Testis (tissue), 3 donors: Measurements from ENCODE around the gene PCK1. TPM values are rescaled to one million over a fixed set of nuclear protein-coding genes. Genes with fewer than 3 reads are reported as not detected.

Experiments
- DNase-seq: peaks from one replicate; pipeline ENCODE4 v3.0.0-alpha.2; 2019
- H3K27ac ChIP-seq, 2 donors: fragments of 200-600 bp; sonication (generic); one replicate each; pipeline ENCODE4 v1.5.1; 2019
- H3K27me3 ChIP-seq: fragments of 200-600 bp; sonication (generic); one replicate; pipeline ENCODE4 v1.5.1; 2019
- H3K36me3 ChIP-seq: fragments of 200-600 bp; sonication (generic); one replicate; pipeline ENCODE4 v1.5.1; 2017; ENCODE audit warnings: low read depth; ENCODE audit errors: missing control alignments
- H3K4me1 ChIP-seq: fragments of 200-600 bp; sonication (generic); one replicate; pipeline ENCODE4 v1.5.1; 2019
- H3K4me3 ChIP-seq, 2 donors: fragments of 200-600 bp; sonication (generic); one replicate each; pipeline ENCODE4 v1.5.1; 2017 to 2019
- H3K9me3 ChIP-seq: fragments of 200-600 bp; sonication (generic); one replicate; pipeline ENCODE4 v1.5.1; 2017
- CTCF ChIP-seq, 3 experiments: fragments of 450-650 bp in 2 of 3; fragments of 200-600 bp in 1 of 3; sonication (generic) in 1 of 3; IDR thresholded peaks; one replicate each; pipeline ENCODE4 v1.5.1; 2016 to 2019; ENCODE audit warnings: antibody characterized with exemption in 3 of 3, mild to moderate bottlenecking in 2 of 3, moderate library complexity in 1 of 3
- POLR2A ChIP-seq: fragments of 450-650 bp; IDR thresholded peaks from one replicate; pipeline ENCODE4 v1.6.1; 2017; ENCODE audit warnings: antibody characterized with exemption, mild to moderate bottlenecking, moderate library complexity
- WGBS, 2 donors: methylation state at CpG; one replicate each; pipeline ENCODE4 v1.1.5; 2018; 5-methylcytosine and 5-hydroxymethylcytosine counted together
- intact Hi-C: fragments of 100-400 bp; cut with DNase I; formaldehyde crosslinking; loops from one replicate; pipeline ENCODE4 v1.15.1; 2023; ENCODE audit warnings: low total_unique reads
- polyA plus RNA-seq: library from polyadenylated mRNA; stranded (reverse); fragments of 350-450 nt; fragmentation: Illumina TruSeq; extraction: RNeasy Lipid Tissue Mini Kit (QIAGEN cat#74804); gene quantifications from one replicate; pipeline ENCODE4 v1.2.3, GENCODE V29; 2014; ENCODE audit warnings: low read depth, low replicate concordance; ENCODE audit not compliant: insufficient read depth
- total RNA-seq, 2 donors: library from RNA; depleted of rRNA; stranded (reverse); fragments of >200 nt; gene quantifications; one replicate each; pipeline ENCODE4 v1.2.3, GENCODE V29; 2016

PCK1 gene
- total and polyA plus RNA-seq, 3 donors from 2014 or later: 0.19 to 3.1 (median 0.88) TPM

- TF ChIP-seq POLR2A (no peak), CTCF (IDR thresholded peaks at IDR 0.05) (no peak)
- intact Hi-C loops: no loop called here
- Histone ChIP-seq H3K27ac (no peak overlapping the region), H3K27me3 (no peaks in the 10 kb centered on the region), H3K9me3 (no peaks in the 10 kb centered on the region), H3K4me3 (no peak overlapping the region), H3K4me1 (no peaks in the 10 kb centered on the region), H3K36me3 (no peaks in the 10 kb centered on the region)
- 89 to 93% methylated on average over 7 of the region's 7 CpGs for WGBS, 2 donors
- no peak for DNase-seq
Observed at GRCh38 chr20:57612916-57613315, 52.0 kb downstream of the PCK1 start.

GRCh38 chr20:57613481-57613921, 52.6 kb downstream of the PCK1 start:
- Histone ChIP-seq H3K4me1 (no peaks in the 10 kb centered on the region), H3K27me3 (no peaks in the 10 kb centered on the region), H3K36me3 (no peaks in the 10 kb centered on the region), H3K9me3 (no peaks in the 10 kb centered on the region), H3K4me3 (no peak overlapping the region), H3K27ac (no peak overlapping the region)
- intact Hi-C loops: no loop called here
- 88 to 95% methylated on average over 12 of the region's 12 CpGs for WGBS, 2 donors
- DNase-seq: no peak
- TF ChIP-seq POLR2A (no peak), CTCF (IDR thresholded peaks at IDR 0.05) (no peak)

GRCh38 chr20:57614490-57615444, 53.9 kb downstream of the PCK1 start:
- H3K27ac ChIP-seq: no peak overlapping the region
- TF ChIP-seq POLR2A: no peak
- no peak for TF ChIP-seq CTCF (IDR thresholded peaks at IDR 0.05)
- H3K4me3 ChIP-seq: no peak overlapping the region
- H3K4me1 ChIP-seq: no peaks in the 10 kb centered on the region
- intact Hi-C loops: no loop called here
- DNase-seq: no peak
- H3K9me3 ChIP-seq: no peaks in the 10 kb centered on the region
- no peaks in the 10 kb centered on the region for H3K27me3 ChIP-seq
- WGBS, 2 donors: 90 to 91% methylated on average over 15 to 16 of the region's 16 CpGs
- no peaks in the 10 kb centered on the region for H3K36me3 ChIP-seq

GRCh38 chr20:57615445-57615811, 54.5 kb downstream of the PCK1 start:
- DNase-seq: no peak
- Histone ChIP-seq H3K27me3 (no peaks in the 10 kb centered on the region), H3K4me3 (no peak overlapping the region), H3K27ac (no peak overlapping the region), H3K9me3 (no peaks in the 10 kb centered on the region), H3K36me3 (no peaks in the 10 kb centered on the region), H3K4me1 (no peaks in the 10 kb centered on the region)
- TF ChIP-seq POLR2A (no peak), CTCF (IDR thresholded peaks at IDR 0.05) (no peak)
- 84% methylated on average over 7 to 8 of the region's 8 CpGs for WGBS, 2 donors
- intact Hi-C loops: no loop called here
